GM19025 (cell line): ENCODE data around the gene WNK2.

Experiments used
- ATAC-seq: cut with Tn5 transposase; IDR thresholded peaks from one replicate; pipeline ENCODE4 v1.9.1; 2021; ENCODE audit warnings: mild to moderate bottlenecking, low read depth, moderate library complexity; ENCODE audit not compliant: unreplicated experiment

Gene WNK2

GRCh38 chr9:93301911-93302541 lies 118.1 kb downstream of the WNK2 start:
- ATAC-seq: no peak

- no peak for ATAC-seq
Observed at GRCh38 chr9:93302586-93303257, 118.8 kb downstream of the WNK2 start.

GRCh38 chr9:93303258-93303771 lies 119.4 kb downstream of the WNK2 start:
- no peak for ATAC-seq

- ATAC-seq: no peak
Observed at GRCh38 chr9:93303806-93304573, 120.1 kb downstream of the WNK2 start.

GRCh38 chr9:93304574-93305496 lies 120.9 kb downstream of the WNK2 start:
- ATAC-seq: no peak

DNA sequence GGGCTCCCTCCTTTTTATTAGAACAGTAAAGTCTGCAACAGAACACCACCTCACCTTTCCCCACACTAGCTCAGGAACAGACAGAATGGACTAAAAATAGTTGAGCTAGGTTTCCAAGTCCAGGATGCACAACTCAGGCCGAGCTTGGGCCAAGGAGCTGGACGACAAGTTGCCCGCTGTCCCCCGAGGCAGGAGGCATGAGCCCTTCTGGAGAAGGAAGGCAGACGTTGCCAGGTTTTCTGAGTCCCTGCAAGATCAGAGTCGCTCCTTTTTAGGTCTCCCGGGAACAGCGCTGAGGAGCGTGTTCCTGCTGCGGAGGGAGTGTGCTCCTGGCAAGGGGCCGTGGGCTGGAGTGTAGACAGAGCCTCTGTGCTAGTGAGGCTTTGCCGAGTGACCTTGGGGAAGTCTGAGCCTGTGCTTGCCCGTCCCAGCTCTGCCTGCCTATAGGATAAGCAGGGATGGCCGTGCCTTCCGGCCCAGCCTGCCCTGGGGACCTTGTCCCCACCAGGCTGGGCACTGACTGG lies 121.6 kb downstream of the WNK2 start:
- no peak for ATAC-seq

GRCh38 chr9:93306081-93306480 lies 122.1 kb downstream of the WNK2 start:
- ATAC-seq: no peak

DNA sequence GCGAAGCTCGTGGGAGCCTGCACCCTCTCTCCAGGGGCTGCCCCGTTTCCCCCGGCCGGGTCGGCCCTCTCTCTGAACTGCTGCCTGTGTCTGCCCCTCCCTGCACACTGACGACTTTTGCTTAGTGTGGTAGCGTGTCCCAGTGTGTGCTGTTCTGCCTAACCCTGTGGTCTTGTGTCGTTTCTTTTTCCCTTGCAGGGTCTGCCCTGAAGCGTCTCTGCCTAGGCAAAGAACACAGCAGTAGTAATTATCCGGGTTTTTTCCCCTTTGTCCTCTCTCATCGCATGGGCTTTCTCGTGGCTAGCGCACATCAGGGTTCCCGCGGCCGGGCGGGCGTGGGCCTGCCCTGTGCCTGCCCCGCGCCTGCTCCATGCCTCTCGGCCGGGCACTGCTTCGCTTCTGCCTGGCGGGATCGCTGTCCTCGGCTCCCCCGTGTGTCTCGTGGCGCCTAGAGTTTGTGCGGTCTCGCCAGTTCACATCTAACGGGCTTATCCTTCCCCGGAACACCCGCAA lies 122.7 kb downstream of the WNK2 start:
- ATAC-seq: no peak

DNA sequence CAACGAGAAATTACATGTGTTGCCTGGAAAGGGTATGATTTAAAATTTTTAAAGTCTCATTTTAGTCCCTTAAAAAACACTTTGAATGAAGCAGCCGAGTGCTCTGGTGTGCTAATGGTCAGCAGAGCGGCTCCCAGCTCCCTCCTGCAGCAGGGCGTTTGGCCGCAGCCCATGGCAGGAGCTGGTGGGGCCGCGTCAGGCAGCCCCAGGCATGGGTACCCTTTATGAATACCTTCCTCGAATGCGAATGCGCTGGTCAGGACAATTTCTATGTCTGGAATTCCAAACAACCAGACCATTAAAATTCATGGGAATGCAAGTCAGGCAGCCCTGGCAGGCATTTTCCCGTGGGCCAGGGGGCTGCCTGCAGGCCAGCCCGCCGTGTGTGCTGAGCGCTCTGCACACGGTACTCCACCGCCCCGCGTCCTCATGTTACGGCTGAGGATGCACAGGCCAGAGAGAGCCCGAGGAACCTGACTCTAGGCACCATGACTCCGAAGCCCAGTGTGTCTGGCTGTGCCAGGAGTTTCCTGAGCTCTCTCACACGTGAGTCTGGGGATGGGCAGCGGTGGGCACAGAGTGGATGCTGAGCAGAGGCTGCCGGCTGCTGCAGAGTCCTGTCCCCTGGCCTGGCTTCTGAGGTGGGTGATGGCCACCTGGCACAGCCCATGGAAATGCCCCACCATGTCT lies 123.7 kb downstream of the WNK2 start:
- ATAC-seq: no peak

DNA sequence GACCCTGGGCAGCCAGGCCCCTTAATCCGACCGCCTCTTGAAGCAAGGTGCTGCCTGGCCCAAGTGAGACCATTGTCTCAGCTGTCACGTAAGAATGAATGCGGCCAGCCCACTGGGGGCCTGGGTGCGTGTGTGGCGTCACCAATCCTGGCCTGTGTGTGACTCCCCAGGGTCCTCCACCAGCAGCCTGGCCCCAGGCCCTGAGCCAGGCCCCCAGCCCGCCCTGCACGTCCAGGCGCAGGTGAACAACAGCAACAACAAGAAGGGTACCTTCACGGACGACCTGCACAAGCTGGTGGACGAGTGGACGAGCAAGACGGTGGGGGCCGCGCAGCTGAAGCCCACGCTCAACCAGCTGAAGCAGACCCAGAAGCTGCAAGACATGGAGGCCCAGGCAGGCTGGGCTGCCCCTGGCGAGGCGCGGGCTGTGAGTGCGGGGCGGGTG lies 124.2 kb downstream of the WNK2 start:
- ATAC-seq: no peak

GRCh38 chr9:93308676-93309075 lies 124.7 kb downstream of the WNK2 start:
- no peak for ATAC-seq

DNA sequence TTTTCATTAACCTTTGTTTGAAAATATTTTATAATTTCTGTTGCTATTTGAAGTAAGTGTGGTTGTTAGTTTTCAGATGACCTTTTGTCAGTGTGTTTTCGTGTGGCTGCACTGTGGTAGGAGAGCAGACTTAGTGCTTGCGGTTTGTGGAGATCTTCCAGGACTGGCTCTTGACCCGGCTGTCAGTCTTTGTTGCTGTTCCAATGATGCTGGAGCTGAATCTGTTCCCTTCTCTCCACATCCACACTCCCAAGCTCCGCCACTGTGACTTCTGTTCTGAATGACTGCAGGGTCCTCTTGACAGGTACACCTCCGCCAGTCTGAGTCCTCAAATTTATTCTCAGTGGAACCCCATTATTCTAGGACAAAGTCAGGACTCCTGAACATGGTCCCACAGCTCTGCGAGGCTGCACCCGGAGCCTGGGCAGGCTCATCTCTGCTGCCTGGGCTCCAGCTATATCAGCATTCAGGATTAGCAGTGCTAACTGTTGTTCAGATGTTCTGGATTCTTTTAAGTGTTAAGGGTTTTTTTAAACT lies 126.0 kb downstream of the WNK2 start:
- ATAC-seq: no peak

DNA sequence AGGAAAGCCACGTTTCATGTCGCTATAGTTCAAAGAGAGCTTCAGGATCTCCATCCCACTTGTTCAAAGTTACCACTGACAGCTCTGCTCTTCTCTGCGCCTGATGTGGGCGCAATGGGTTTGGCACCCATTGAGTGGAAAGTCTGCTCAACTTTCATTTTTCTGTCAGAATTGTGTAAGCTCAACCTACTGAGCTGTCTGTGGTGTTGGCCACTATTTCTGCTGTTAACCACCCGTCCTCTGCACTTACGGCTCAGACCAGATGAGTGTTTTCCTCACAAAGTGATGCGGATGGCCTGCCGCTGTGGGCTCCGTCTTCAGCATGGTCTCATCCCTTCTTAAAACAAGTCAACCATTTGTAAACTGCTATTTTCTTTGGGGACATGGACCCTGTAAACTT lies 131.2 kb downstream of the WNK2 start:
- ATAC-seq: no peak

- ATAC-seq: no peak
Observed at GRCh38 chr9:93315960-93316359, 132.0 kb downstream of the WNK2 start.

GRCh38 chr9:93316726-93317494 lies 133.0 kb downstream of the WNK2 start:
- no peak for ATAC-seq

- no peak for ATAC-seq
Observed at GRCh38 chr9:93317495-93318094, 133.7 kb downstream of the WNK2 start.

GRCh38 chr9:93318480-93318879 lies 134.5 kb downstream of the WNK2 start:
- no peak for ATAC-seq
